Measurements from ENCODE around the gene CDKN1A.

- TF ChIP-seq POLR2AphosphoS5 (IDR thresholded peaks at IDR 0.05; ENCODE audit: low read depth, low read length): no peak
- no peak for TF ChIP-seq POLR2A (IDR thresholded peaks at IDR 0.05; ENCODE audit: low read depth, low read length)
Measured at GRCh38 chr6:36701401-36701991, 23.0 kb downstream of the CDKN1A start.
